ENCODE results near the gene TCP11.

TCP11 gene

GRCh38 chr6:35079311-35080000 is 61.7 kb downstream of the TCP11 start:
- H3K4me3 ChIP-seq: no peak overlapping the region
- TF ChIP-seq CTCF (IDR thresholded peaks at IDR 0.05): no peak
- H3K27me3 ChIP-seq: no peaks in the 10 kb centered on the region
- H3K9me3 ChIP-seq: no peaks in the 10 kb centered on the region
- H3K36me3 ChIP-seq: peaks cover 69 to 94% (median 71%) of the 10 kb centered on the region in 3 donors
- no peaks in the 10 kb centered on the region for H3K4me1 ChIP-seq
- intact Hi-C loops (cut with DNase I; ENCODE audit: low total_unique reads): no loop called here
- peak in 1 of 2 donors; percentile 62 for DNase-seq
- H3K27ac ChIP-seq: no peak overlapping the region

- no peaks in the 10 kb centered on the region for H3K4me1 ChIP-seq
- no peak overlapping the region for H3K4me3 ChIP-seq
- no peaks in the 10 kb centered on the region for H3K9me3 ChIP-seq
- intact Hi-C loops (cut with DNase I; ENCODE audit: low total_unique reads): no loop called here
- peaks cover 66 to 94% (median 67%) of the 10 kb centered on the region in 3 donors for H3K36me3 ChIP-seq
- no peak overlapping the region for H3K27ac ChIP-seq
- TF ChIP-seq CTCF (IDR thresholded peaks at IDR 0.05): no peak
- H3K27me3 ChIP-seq: no peaks in the 10 kb centered on the region
- DNase-seq: peak; percentile 17 to 59
Observed at GRCh38 chr6:35078896-35079295, 62.2 kb downstream of the TCP11 start.

GRCh38 chr6:35078226-35078850 is 62.8 kb downstream of the TCP11 start:
- TF ChIP-seq CTCF (IDR thresholded peaks at IDR 0.05): no peak
- Histone ChIP-seq H3K27ac (no peak overlapping the region), H3K27me3 (no peaks in the 10 kb centered on the region), H3K4me3 (no peak overlapping the region), H3K36me3 (peaks cover 62 to 94% (median 66%) of the 10 kb centered on the region in 3 donors), H3K4me1 (no peaks in the 10 kb centered on the region), H3K9me3 (no peaks in the 10 kb centered on the region)
- peak in 1 of 2 donors; percentile 58 for DNase-seq
- intact Hi-C loops (cut with DNase I; ENCODE audit: low total_unique reads): no loop called here

GRCh38 chr6:35077713-35078105 is 63.4 kb downstream of the TCP11 start:
- no peak for TF ChIP-seq CTCF (IDR thresholded peaks at IDR 0.05)
- intact Hi-C loops (cut with DNase I; ENCODE audit: low total_unique reads): no loop called here
- peak in 1 of 2 donors; percentile 14 for DNase-seq
- Histone ChIP-seq H3K27me3 (no peaks in the 10 kb centered on the region), H3K27ac (no peak overlapping the region), H3K9me3 (no peaks in the 10 kb centered on the region), H3K36me3 (peaks cover 62 to 94% (median 62%) of the 10 kb centered on the region in 3 donors), H3K4me3 (no peak overlapping the region), H3K4me1 (no peaks in the 10 kb centered on the region)

- DNase-seq: no peak
- H3K9me3 ChIP-seq: no peaks in the 10 kb centered on the region
- no peaks in the 10 kb centered on the region for H3K4me1 ChIP-seq
- no peak overlapping the region for H3K27ac ChIP-seq
- H3K4me3 ChIP-seq: no peak overlapping the region
- intact Hi-C loops (cut with DNase I; ENCODE audit: low total_unique reads): no loop called here
- H3K27me3 ChIP-seq: no peaks in the 10 kb centered on the region
- peaks cover 62 to 94% (median 62%) of the 10 kb centered on the region in 3 donors for H3K36me3 ChIP-seq
- no peak for TF ChIP-seq CTCF (IDR thresholded peaks at IDR 0.05)
Observed at GRCh38 chr6:35076997-35077712, 64.0 kb downstream of the TCP11 start.

All from tibial artery (tissue), 4 donors.